NCI-H82 treated with DMSO at 0.1 percent for 48 hours (cell line): ENCODE results near the gene SLIT3.
"Not testable (repeated sequence)": the region's sequence is repeated elsewhere in the genome, so short reads cannot be mapped to it uniquely, and the experiment has no call there.

Source experiments
- DNase-seq: peaks from one replicate; lab custom pipeline; 2025; ENCODE audit not compliant: unreplicated experiment; lab: John Stamatoyannopoulos, UW

Gene SLIT3

GRCh38 chr5:168753691-168754254 lies 547.2 kb downstream of the SLIT3 start:
- no peak for DNase-seq

- DNase-seq = no peak
Measured at GRCh38 chr5:168752416-168753190, 548.3 kb downstream of the SLIT3 start.

- DNase-seq = no peak
Measured at GRCh38 chr5:168752012-168752411, 548.9 kb downstream of the SLIT3 start.

- no peak for DNase-seq
Measured at GRCh38 chr5:168750926-168751325, 550.0 kb downstream of the SLIT3 start.

- DNase-seq = no peak
Measured at GRCh38 chr5:168749391-168750100, 551.4 kb downstream of the SLIT3 start.

- peak; percentile 45 for DNase-seq
Measured at GRCh38 chr5:168747987-168748777, 552.8 kb downstream of the SLIT3 start.

GRCh38 chr5:168746893-168747640 lies 553.9 kb downstream of the SLIT3 start:
- no peak for DNase-seq

- not testable (repeated sequence) for DNase-seq
Measured at GRCh38 chr5:168746126-168746892, 554.6 kb downstream of the SLIT3 start.

GRCh38 chr5:168743617-168744016 lies 557.3 kb downstream of the SLIT3 start:
- DNase-seq = no peak

GRCh38 chr5:168742311-168742710 lies 558.6 kb downstream of the SLIT3 start:
- DNase-seq = not testable (repeated sequence)

- no peak for DNase-seq
Measured at GRCh38 chr5:168740811-168741213, 560.1 kb downstream of the SLIT3 start.

GRCh38 chr5:168740092-168740800 lies 560.7 kb downstream of the SLIT3 start:
- DNase-seq = no peak

GRCh38 chr5:168737066-168737465 lies 563.9 kb downstream of the SLIT3 start:
- DNase-seq = no peak

GRCh38 chr5:168736281-168736831 lies 564.6 kb downstream of the SLIT3 start:
- no peak for DNase-seq

GRCh38 chr5:168734620-168735300 lies 566.2 kb downstream of the SLIT3 start:
- no peak for DNase-seq

- no peak for DNase-seq
Measured at GRCh38 chr5:168734119-168734518, 566.8 kb downstream of the SLIT3 start.

- DNase-seq = no peak
Measured at GRCh38 chr5:168728546-168729211, 572.3 kb downstream of the SLIT3 start.

GRCh38 chr5:168727547-168727946 lies 573.4 kb downstream of the SLIT3 start:
- DNase-seq = no peak
